ENCODE data around the gene RNU1-1.
"Not testable (repeated sequence)": the region's sequence is repeated elsewhere in the genome, so short reads cannot be mapped to it uniquely, and the experiment has no call there.

The RNU1-1 gene

GRCh38 chr1:16491056-16491675, 22.9 kb downstream of the RNU1-1 start:
- no peak for DNase-seq

GRCh38 chr1:16489195-16489880, 24.7 kb downstream of the RNU1-1 start:
- not testable (repeated sequence) for DNase-seq

GRCh38 chr1:16487011-16487410, 27.1 kb downstream of the RNU1-1 start:
- DNase-seq = not testable (repeated sequence)

GRCh38 chr1:16486316-16486715, 27.8 kb downstream of the RNU1-1 start:
- DNase-seq = not testable (repeated sequence)

GRCh38 chr1:16484931-16485330, 29.2 kb downstream of the RNU1-1 start:
- no peak for DNase-seq

GRCh38 chr1:16484501-16484835, 29.6 kb downstream of the RNU1-1 start:
- no peak for DNase-seq

- not testable (repeated sequence) for DNase-seq
Observed at GRCh38 chr1:16483639-16484500, 30.2 kb downstream of the RNU1-1 start.

- not testable (repeated sequence) for DNase-seq
Observed at GRCh38 chr1:16483146-16483545, 30.9 kb downstream of the RNU1-1 start.

- DNase-seq = no peak
Observed at GRCh38 chr1:16478091-16478490, 36.0 kb downstream of the RNU1-1 start.

- not testable (repeated sequence) for DNase-seq
Observed at GRCh38 chr1:16475771-16476770, 38.0 kb downstream of the RNU1-1 start.

GRCh38 chr1:16474891-16475290, 39.2 kb downstream of the RNU1-1 start:
- DNase-seq = not testable (repeated sequence)

GRCh38 chr1:16474166-16474800, 39.8 kb downstream of the RNU1-1 start:
- no peak for DNase-seq

GRCh38 chr1:16468558-16468957, 45.5 kb downstream of the RNU1-1 start:
- DNase-seq = no peak

GRCh38 chr1:16464917-16465625, 49.0 kb downstream of the RNU1-1 start:
- no peak for DNase-seq
